H9 (cell line): ENCODE results near the gene TET3. TPM values are rescaled to one million over a fixed set of nuclear protein-coding genes. Genes with fewer than 3 reads are reported as not detected.

Experiments
- DNase-seq: peaks from one replicate; pipeline ENCODE4 v3.0.0-alpha.2; 2017
- H2AFZ ChIP-seq: one replicate; pipeline ENCODE4 v1.6.1; 2013; ENCODE audit warnings: mild to moderate bottlenecking, low read length, control low read depth, moderate library complexity
- H2AK5ac ChIP-seq: 2 replicates; pipeline ENCODE4 v1.6.1; 2013; ENCODE audit warnings: low read length, control low read depth, mixed read lengths; ENCODE audit not compliant: insufficient read length
- H2BK120ac ChIP-seq: one replicate; pipeline ENCODE4 v1.6.1; 2013; ENCODE audit warnings: low read depth, mild to moderate bottlenecking, low read length, control low read depth, inconsistent platforms; ENCODE audit not compliant: poor library complexity, severe bottlenecking
- H2BK12ac ChIP-seq: 2 replicates; pipeline ENCODE4 v1.6.1; 2013; ENCODE audit warnings: low read length, control low read depth, mixed read lengths, low read depth; ENCODE audit not compliant: insufficient read length
- H2BK15ac ChIP-seq: 2 replicates; pipeline ENCODE4 v1.6.1; 2013; ENCODE audit warnings: low read depth, low read length, control low read depth
- H2BK20ac ChIP-seq: one replicate; pipeline ENCODE4 v1.6.1; 2013; ENCODE audit warnings: low read depth, mild to moderate bottlenecking, low read length, control low read depth, inconsistent platforms; ENCODE audit not compliant: poor library complexity, severe bottlenecking
- H2BK5ac ChIP-seq: 2 replicates; pipeline ENCODE4 v1.6.1; 2013; ENCODE audit warnings: low read length, control low read depth, mixed read lengths; ENCODE audit not compliant: insufficient read length
- H3K14ac ChIP-seq: 2 replicates; pipeline ENCODE4 v1.6.1; 2013; ENCODE audit warnings: low read length, control low read depth; ENCODE audit not compliant: insufficient read depth
- H3K18ac ChIP-seq: 2 replicates; pipeline ENCODE4 v1.6.1; 2013; ENCODE audit warnings: low read depth, mild to moderate bottlenecking, mixed read lengths, low read length, control low read depth; ENCODE audit not compliant: insufficient read length
- H3K23ac ChIP-seq: 2 replicates; pipeline ENCODE4 v1.6.1; 2013; ENCODE audit warnings: low read length, control low read depth, mixed read lengths, low read depth; ENCODE audit not compliant: insufficient read length
- H3K23me2 ChIP-seq: 2 replicates; pipeline ENCODE4 v1.6.1; 2013; ENCODE audit warnings: low read depth, mild to moderate bottlenecking, mixed read lengths, low read length, control low read depth; ENCODE audit not compliant: insufficient read length, poor library complexity, severe bottlenecking
- H3K27ac ChIP-seq: 2 replicates; pipeline ENCODE4 v1.5.1; 2013; ENCODE audit warnings: low read length, control low read depth, mixed read lengths, low read depth; ENCODE audit not compliant: insufficient read length
- H3K27me3 ChIP-seq: 2 replicates; pipeline ENCODE4 v1.6.1; 2013; ENCODE audit warnings: low read length, control low read depth, inconsistent platforms; ENCODE audit not compliant: insufficient read depth
- H3K4ac ChIP-seq: 2 replicates; pipeline ENCODE4 v1.6.1; 2013; ENCODE audit warnings: low read depth, mild to moderate bottlenecking, control low read depth, inconsistent platforms, low read length, moderate library complexity
- H3K4me1 ChIP-seq: 2 replicates; pipeline ENCODE4 v1.6.1; 2013; ENCODE audit warnings: low read length, control low read depth, inconsistent platforms; ENCODE audit not compliant: insufficient read depth
- H3K4me2 ChIP-seq: 2 replicates; pipeline ENCODE4 v1.6.1; 2013; ENCODE audit warnings: low read length, control low read depth, mixed read lengths; ENCODE audit not compliant: insufficient read length, insufficient read depth
- H3K56ac ChIP-seq: 2 replicates; pipeline ENCODE4 v1.6.1; 2013; ENCODE audit warnings: low read depth, mild to moderate bottlenecking, mixed read lengths, low read length, control low read depth; ENCODE audit not compliant: insufficient read length
- H3K79me1 ChIP-seq: 2 replicates; pipeline ENCODE4 v1.6.1; 2013; ENCODE audit warnings: low read depth, mild to moderate bottlenecking, moderate library complexity, low read length, control low read depth, inconsistent platforms; ENCODE audit not compliant: insufficient read depth, poor library complexity, severe bottlenecking
- H3K79me2 ChIP-seq: 2 replicates; pipeline ENCODE4 v1.6.1; 2013; ENCODE audit warnings: low read length, control low read depth, inconsistent platforms; ENCODE audit not compliant: insufficient read depth
- H3K9ac ChIP-seq: 2 replicates; pipeline ENCODE4 v1.6.1; 2013; ENCODE audit warnings: low read length, control low read depth, mixed read lengths; ENCODE audit not compliant: insufficient read length; ENCODE audit errors: extremely low read depth
- H3K9me3 ChIP-seq: one replicate; pipeline ENCODE4 v1.6.1; 2013; ENCODE audit warnings: low read depth, low read length, inconsistent platforms; ENCODE audit not compliant: control insufficient read depth
- H3T11ph ChIP-seq: one replicate; pipeline ENCODE4 v1.6.1; 2013; ENCODE audit warnings: mild to moderate bottlenecking, low read length, control low read depth, inconsistent platforms
- H4K20me1 ChIP-seq: one replicate; pipeline ENCODE4 v1.6.1; 2013; ENCODE audit not compliant: control insufficient read depth, insufficient read length, insufficient read depth
- H4K5ac ChIP-seq: 2 replicates; pipeline ENCODE4 v1.6.1; 2013; ENCODE audit warnings: low read depth, mild to moderate bottlenecking, mixed read lengths, low read length, control low read depth; ENCODE audit not compliant: insufficient read length
- H4K8ac ChIP-seq: replicated peaks from 2 replicates; pipeline ENCODE4 v1.6.1; 2013; ENCODE audit warnings: low read length, control low read depth, mixed read lengths, low read depth; ENCODE audit not compliant: insufficient read length
- H4K91ac ChIP-seq: 2 replicates; pipeline ENCODE4 v1.6.1; 2013; ENCODE audit warnings: low read depth, mild to moderate bottlenecking, moderate library complexity, mixed read lengths, low read length, control low read depth; ENCODE audit not compliant: insufficient read length
- H3K27ac Mint-ChIP-seq, 3 experiments: 2 replicates in 2 of 3; 3 replicates in 1 of 3; pipeline ENCODE4 v1.8.0; 2020 to 2021; ENCODE audit warnings: mixed read lengths in 3 of 3, mild to moderate bottlenecking in 1 of 3, moderate library complexity in 1 of 3
- H3K27me3 Mint-ChIP-seq: 2 replicates; pipeline ENCODE4 v1.8.0; 2021; ENCODE audit warnings: low read depth, mild to moderate bottlenecking, moderate library complexity, mixed read lengths
- H3K36me3 Mint-ChIP-seq, 3 experiments: 2 replicates in 2 of 3; 3 replicates in 1 of 3; pipeline ENCODE4 v1.8.0; 2020 to 2021; ENCODE audit warnings: low read depth in 3 of 3, mixed read lengths in 3 of 3; ENCODE audit not compliant: insufficient read depth in 1 of 3
- H3K4me1 Mint-ChIP-seq, 2 experiments: 2 replicates each; pipeline ENCODE4 v1.8.0; 2020; ENCODE audit warnings: mixed read lengths in 2 of 2
- H3K4me3 Mint-ChIP-seq, 2 experiments: 2 replicates in 1 of 2; 3 replicates in 1 of 2; pipeline ENCODE4 v1.8.0; 2020 to 2021; ENCODE audit warnings: mild to moderate bottlenecking in 2 of 2, mixed read lengths in 2 of 2, moderate library complexity in 1 of 2
- H3K9me3 Mint-ChIP-seq, 2 experiments: 2 replicates in 1 of 2; 3 replicates in 1 of 2; pipeline ENCODE4 v1.8.0; 2020; ENCODE audit warnings: mild to moderate bottlenecking in 2 of 2, mixed read lengths in 2 of 2, moderate library complexity in 1 of 2
- CTCF ChIP-seq: fragments of 200-600 bp; sonication (generic); conservative IDR thresholded peaks from 3 replicates; pipeline ENCODE4 v1.8.0; 2021; ENCODE audit warnings: antibody characterized with exemption, mild to moderate bottlenecking
- WGBS: extraction: QIAGEN DNeasy Blood & Tissue Kit; methylation state at CpG from one replicate; pipeline ENCODE4 v1.1.7; 2013; ENCODE audit warnings: missing lambda C conversion rate, low lambda C conversion rate, mixed read lengths; ENCODE audit not compliant: insufficient read length; ENCODE audit errors: extremely low coverage; 5-methylcytosine and 5-hydroxymethylcytosine counted together
- total RNA-seq: library from RNA; stranded (reverse); gene quantifications from 2 replicates; pipeline ENCODE4 v1.2.1, GENCODE V29; 2021

The TET3 gene
- total RNA-seq, 1 experiment from 2014 or later, result 24.7 TPM

- no peak overlapping the region for H3T11ph ChIP-seq
- peaks cover 24% of the 10 kb centered on the region; the same call in 1 of the 2 replicates for H3K4me1 ChIP-seq
- Mint-ChIP-seq H3K27ac (no peak overlapping the region; a peak in 2 of 7 replicates), H3K27me3 (peaks cover 37% of the 10 kb centered on the region), H3K9me3 (no peaks in the 10 kb centered on the region), H3K36me3 (peaks cover 16 to 42% (median 19%) of the 10 kb centered on the region in 3 experiments), H3K4me3 (peak overlapping the region; percentile 70 to 84), H3K4me1 (peaks cover 57 to 59% of the 10 kb centered on the region in 2 experiments)
- H4K5ac ChIP-seq, result no peak overlapping the region
- WGBS, result no CpG with 5 or more reads among the region's 21 CpGs
- H2BK120ac ChIP-seq, result no peak overlapping the region
- no peak overlapping the region for H3K56ac ChIP-seq
- no peak overlapping the region for H4K8ac ChIP-seq
- no peak overlapping the region for H2BK15ac ChIP-seq
- peaks cover 2% of the 10 kb centered on the region for H4K20me1 ChIP-seq
- no peaks in the 10 kb centered on the region for H3K9me3 ChIP-seq
- no peak overlapping the region for H3K18ac ChIP-seq
- no peak overlapping the region for H4K91ac ChIP-seq
- peaks cover 7% of the 10 kb centered on the region; the same call in 1 of the 2 replicates for H3K79me2 ChIP-seq
- no peak overlapping the region for H3K4ac ChIP-seq
- no peak overlapping the region for H3K23ac ChIP-seq
- no peak overlapping the region for H2AFZ ChIP-seq
- no peak overlapping the region for H2BK20ac ChIP-seq
- peaks cover 12% of the 10 kb centered on the region; the same call in 1 of the 2 replicates for H3K27me3 ChIP-seq
- H2AK5ac ChIP-seq, result no peak overlapping the region
- H3K9ac ChIP-seq, result no peak overlapping the region
- H3K23me2 ChIP-seq, result peaks cover 21% of the 10 kb centered on the region
- H3K14ac ChIP-seq, result no peak overlapping the region
- no peak overlapping the region for H2BK5ac ChIP-seq
- H2BK12ac ChIP-seq, result no peak overlapping the region
- TF ChIP-seq CTCF, result no peak
- DNase-seq, result no peak
- peaks cover 4% of the 10 kb centered on the region for H3K79me1 ChIP-seq
- H3K27ac ChIP-seq, result no peak overlapping the region
- peak overlapping the region; percentile 51 for H3K4me2 ChIP-seq
Observed at GRCh38 chr2:73986085-73986681, 1.5 kb downstream of the TET3 start.
